Measurements from ENCODE around the gene MAPK1.

- TF ChIP-seq CTCF (IDR thresholded peaks at IDR 0.05) (no peak), POLR2A (IDR thresholded peaks at IDR 0.05; ENCODE audit: low read depth) (no peak), POLR2AphosphoS5 (IDR thresholded peaks at IDR 0.05) (no peak), EP300 (IDR thresholded peaks at IDR 0.05) (no peak)
Measured at GRCh38 chr22:21719024-21719423, 148.4 kb downstream of the MAPK1 start.

Data from esophagus muscularis mucosa (tissue), 4 donors.